LNCaP clone FGC (cell line): ENCODE measurements around the gene C6.

Experiments
- DNase-seq: peaks from one replicate; pipeline ENCODE4 v3.0.0-alpha.2; 2011; ENCODE audit warnings: low read depth
- H3K4me3 ChIP-seq: 2 replicates; pipeline ENCODE4 v1.5.1; 2011; ENCODE audit warnings: mild to moderate bottlenecking, low read depth, low read length, control low read depth
- TF ChIP-seq, protein P1 (sequence below): IDR thresholded peaks from 2 replicates; pipeline ENCODE4 v1.5.1; 2012; ENCODE audit warnings: mild to moderate bottlenecking; ENCODE audit not compliant: control insufficient read depth, insufficient read depth; ENCODE audit errors: extremely low read depth

C6 gene

GRCh38 chr5:41112486-41113455 is 100.6 kb downstream of the C6 start:
- TF ChIP-seq, protein P1, sequence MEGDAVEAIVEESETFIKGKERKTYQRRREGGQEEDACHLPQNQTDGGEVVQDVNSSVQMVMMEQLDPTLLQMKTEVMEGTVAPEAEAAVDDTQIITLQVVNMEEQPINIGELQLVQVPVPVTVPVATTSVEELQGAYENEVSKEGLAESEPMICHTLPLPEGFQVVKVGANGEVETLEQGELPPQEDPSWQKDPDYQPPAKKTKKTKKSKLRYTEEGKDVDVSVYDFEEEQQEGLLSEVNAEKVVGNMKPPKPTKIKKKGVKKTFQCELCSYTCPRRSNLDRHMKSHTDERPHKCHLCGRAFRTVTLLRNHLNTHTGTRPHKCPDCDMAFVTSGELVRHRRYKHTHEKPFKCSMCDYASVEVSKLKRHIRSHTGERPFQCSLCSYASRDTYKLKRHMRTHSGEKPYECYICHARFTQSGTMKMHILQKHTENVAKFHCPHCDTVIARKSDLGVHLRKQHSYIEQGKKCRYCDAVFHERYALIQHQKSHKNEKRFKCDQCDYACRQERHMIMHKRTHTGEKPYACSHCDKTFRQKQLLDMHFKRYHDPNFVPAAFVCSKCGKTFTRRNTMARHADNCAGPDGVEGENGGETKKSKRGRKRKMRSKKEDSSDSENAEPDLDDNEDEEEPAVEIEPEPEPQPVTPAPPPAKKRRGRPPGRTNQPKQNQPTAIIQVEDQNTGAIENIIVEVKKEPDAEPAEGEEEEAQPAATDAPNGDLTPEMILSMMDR: no peak
- no peak overlapping the region for H3K4me3 ChIP-seq
- DNase-seq: no peak

DNA sequence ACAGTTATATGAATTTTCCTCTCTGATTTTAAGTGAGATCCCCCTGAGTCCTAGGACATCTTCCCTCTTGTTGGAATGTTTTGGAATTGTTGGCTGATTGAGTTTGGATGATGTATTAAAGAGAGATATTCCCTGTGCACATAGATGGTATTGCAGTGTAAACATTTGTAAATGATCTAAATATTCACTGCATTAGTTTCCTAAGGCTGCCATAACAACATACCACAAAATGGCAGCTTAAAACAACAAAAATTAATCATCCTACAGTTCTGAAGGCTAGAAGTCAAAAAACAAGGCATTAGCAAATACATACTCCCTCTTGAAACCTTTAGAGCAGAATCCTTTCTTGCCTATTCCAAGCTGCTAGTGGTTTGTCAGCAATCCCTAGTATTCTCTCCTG is 104.1 kb downstream of the C6 start:
- TF ChIP-seq, protein P1: no peak
- DNase-seq: no peak

GRCh38 chr5:41102341-41102740 is 111.0 kb downstream of the C6 start:
- TF ChIP-seq, protein P1: no peak
- no peak overlapping the region for H3K4me3 ChIP-seq
- no peak for DNase-seq

More for the DNA sequence above, 104.1 kb downstream of the C6 start:
- no peak overlapping the region for H3K4me3 ChIP-seq

GRCh38 chr5:41097642-41098041 is 115.7 kb downstream of the C6 start:
- H3K4me3 ChIP-seq: no peak overlapping the region
- TF ChIP-seq, protein P1: no peak
- DNase-seq: no peak

DNA sequence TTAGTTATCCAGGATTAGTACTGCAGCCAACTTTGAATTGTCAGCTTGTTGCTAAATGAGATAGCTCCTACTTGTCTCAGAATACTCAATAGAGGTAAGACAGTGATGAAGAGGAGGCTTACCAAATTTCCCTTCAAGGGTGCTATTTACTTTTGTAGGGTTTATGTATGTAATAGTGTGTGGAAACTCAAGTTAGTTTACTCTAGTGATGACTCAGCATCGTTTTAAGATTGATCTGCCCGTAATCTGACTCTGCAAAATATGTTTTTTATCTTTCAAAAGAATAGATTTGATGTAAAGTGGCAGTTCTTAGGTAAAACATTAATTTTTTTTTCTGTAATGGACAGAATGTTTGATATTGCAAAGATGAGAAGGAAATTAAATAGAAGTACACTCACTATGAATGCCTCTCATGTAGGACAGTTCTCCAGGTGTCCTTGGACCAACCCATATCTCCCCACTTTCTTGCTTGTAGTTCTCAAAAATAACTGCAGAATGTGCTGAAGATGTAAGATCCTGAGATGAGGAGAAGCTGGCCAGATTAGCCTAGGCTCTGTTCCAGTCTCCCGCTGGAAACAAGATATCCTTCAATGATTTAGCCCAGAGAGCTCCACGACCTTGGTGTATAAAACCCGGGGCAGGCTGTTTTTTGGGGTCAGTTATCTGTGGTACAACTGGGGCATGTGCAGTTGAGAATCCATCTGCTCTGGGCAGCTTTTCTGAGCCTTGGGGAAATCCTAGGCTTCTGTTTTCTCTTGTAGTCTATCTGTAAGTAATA is 117.8 kb downstream of the C6 start:
- no peak for DNase-seq
- no peak overlapping the region for H3K4me3 ChIP-seq
- TF ChIP-seq, protein P1: no peak

GRCh38 chr5:41094871-41095270 is 118.5 kb downstream of the C6 start:
- TF ChIP-seq, protein P1: no peak
- no peak overlapping the region for H3K4me3 ChIP-seq
- peak; percentile 0 for DNase-seq
